Epidermal melanocyte (primary cell): ENCODE data around the gene HSPG2.
"Not testable (repeated sequence)": the region's sequence is repeated elsewhere in the genome, so short reads cannot be mapped to it uniquely, and the experiment has no call there.

ENCODE experiments used
- DNase-seq: peaks from one replicate; pipeline ENCODE4 v3.0.0; 2011; ENCODE audit warnings: low spot score; ENCODE audit not compliant: insufficient read length

Gene HSPG2

GRCh38 chr1:21937034-21937371, at the start of gene HSPG2:
Gene HSPG2, minus strand, starts transcription at chr1:21937310. Its CDS starts 93 bp downstream, at chr1:21937217.
- no peak for DNase-seq

GRCh38 chr1:21986386-21986785, 49.3 kb upstream of the HSPG2 start:
- DNase-seq: not testable (repeated sequence)

GRCh38 chr1:21985893-21986292, 48.8 kb upstream of the HSPG2 start:
- not testable (repeated sequence) for DNase-seq

GRCh38 chr1:21983539-21983938, 46.4 kb upstream of the HSPG2 start:
- DNase-seq: not testable (repeated sequence)

GRCh38 chr1:21982122-21982521, 45.0 kb upstream of the HSPG2 start:
- not testable (repeated sequence) for DNase-seq

GRCh38 chr1:21981253-21981652, 44.1 kb upstream of the HSPG2 start:
- not testable (repeated sequence) for DNase-seq

GRCh38 chr1:21980515-21981220, 43.6 kb upstream of the HSPG2 start:
- not testable (repeated sequence) for DNase-seq

GRCh38 chr1:21978209-21978608, 41.1 kb upstream of the HSPG2 start:
- DNase-seq: not testable (repeated sequence)

GRCh38 chr1:21976703-21977239, 39.7 kb upstream of the HSPG2 start, which contains the start of gene CELA3B:
Gene CELA3B, plus strand, starts transcription at chr1:21977022. Its CDS starts 18 bp downstream, at chr1:21977040.
- DNase-seq: not testable (repeated sequence)

- not testable (repeated sequence) for DNase-seq
These were observed 38.2 kb upstream of the HSPG2 start for GRCh38 chr1:21975296-21975695.

- not testable (repeated sequence) for DNase-seq
These were observed 37.6 kb upstream of the HSPG2 start for GRCh38 chr1:21974699-21975098.

- DNase-seq: not testable (repeated sequence)
These were observed 36.8 kb upstream of the HSPG2 start for GRCh38 chr1:21973948-21974347.

- DNase-seq: not testable (repeated sequence)
These were observed 35.9 kb upstream of the HSPG2 start for GRCh38 chr1:21972973-21973441.

- not testable (repeated sequence) for DNase-seq
These were observed 33.4 kb upstream of the HSPG2 start for GRCh38 chr1:21970523-21970922.

- DNase-seq: not testable (repeated sequence)
These were observed 32.0 kb upstream of the HSPG2 start for GRCh38 chr1:21969066-21969465.

GRCh38 chr1:21967216-21967615, 30.1 kb upstream of the HSPG2 start:
- DNase-seq: not testable (repeated sequence)

- no peak for DNase-seq
These were observed 29.3 kb upstream of the HSPG2 start for GRCh38 chr1:21966247-21967000.

GRCh38 chr1:21963477-21964217, 26.5 kb upstream of the HSPG2 start:
- DNase-seq: peak; percentile 65

- no peak for DNase-seq
These were observed 24.7 kb upstream of the HSPG2 start for GRCh38 chr1:21961799-21962198.

- DNase-seq: no peak
These were observed 24.2 kb upstream of the HSPG2 start for GRCh38 chr1:21961337-21961736.
